Smooth muscle cell (in vitro differentiated cells): ENCODE measurements around the gene MTHFD2L. TPM values are rescaled to one million over a fixed set of nuclear protein-coding genes. Genes with fewer than 3 reads are reported as not detected.

Experiments used
- DNase-seq: peaks from one replicate; lab custom pipeline; 2025; ENCODE audit not compliant: unreplicated experiment; lab: John Stamatoyannopoulos, UW
- H2AFZ ChIP-seq: fragments of 200-600 bp; sonication (generic); 2 replicates; pipeline ENCODE4 v1.6.0; 2016; ENCODE audit warnings: antibody characterized with exemption, low read depth, mild to moderate bottlenecking
- H3F3A ChIP-seq: fragments of 200-600 bp; sonication (generic); 2 replicates; pipeline ENCODE4 v1.6.0; 2017; ENCODE audit warnings: antibody characterized with exemption, low read depth
- H3K27ac ChIP-seq: fragments of 200-600 bp; sonication (generic); 2 replicates; pipeline ENCODE4 v1.5.1; 2016; ENCODE audit warnings: low read depth, mild to moderate bottlenecking
- H3K27me3 ChIP-seq: fragments of 200-600 bp; sonication (generic); 2 replicates; pipeline ENCODE4 v1.6.1; 2016; ENCODE audit warnings: low read depth, mild to moderate bottlenecking
- H3K36me3 ChIP-seq: fragments of 200-600 bp; sonication (generic); 2 replicates; pipeline ENCODE4 v1.5.1; 2016; ENCODE audit warnings: low read depth
- H3K4me1 ChIP-seq: fragments of 200-600 bp; sonication (generic); 2 replicates; pipeline ENCODE4 v1.5.1; 2016; ENCODE audit warnings: low read depth
- H3K4me2 ChIP-seq: fragments of 200-600 bp; sonication (generic); 2 replicates; pipeline ENCODE4 v1.6.0; 2016; ENCODE audit warnings: mild to moderate bottlenecking
- H3K4me3 ChIP-seq: fragments of 200-600 bp; sonication (generic); 2 replicates; pipeline ENCODE4 v1.5.1; 2016; ENCODE audit warnings: mild to moderate bottlenecking
- H3K79me2 ChIP-seq: fragments of 200-600 bp; sonication (generic); 2 replicates; pipeline ENCODE4 v1.6.0; 2016; ENCODE audit warnings: low read depth, mild to moderate bottlenecking
- H3K9ac ChIP-seq: fragments of 200-600 bp; sonication (generic); 2 replicates; pipeline ENCODE4 v1.6.0; 2016; ENCODE audit warnings: low read depth
- H3K9me3 ChIP-seq: fragments of 200-600 bp; sonication (generic); replicated peaks from 2 replicates; pipeline ENCODE4 v1.5.1; 2016; ENCODE audit warnings: low read depth
- H4K20me1 ChIP-seq: fragments of 200-600 bp; sonication (generic); 2 replicates; pipeline ENCODE4 v1.6.0; 2016; ENCODE audit warnings: low read depth
- WGBS: methylation state at CpG from one replicate; pipeline ENCODE4 v1.1.7; 2016; ENCODE audit warnings: low lambda C conversion rate; 5-methylcytosine and 5-hydroxymethylcytosine counted together
- polyA plus RNA-seq: library from polyadenylated mRNA; unstranded; fragments of >200 nt; fragmentation: Nextera tagmentation; extraction: Ambion mirVana; gene quantifications from 2 replicates; pipeline ENCODE4 v1.2.1, GENCODE V29; 2016
- total RNA-seq: library from RNA; depleted of rRNA; stranded (reverse); fragments of >200 nt; gene quantifications from 2 replicates; pipeline ENCODE4 v1.2.3, GENCODE V29; 2014
- TF ChIP-seq, protein P1 (sequence below): fragments of 200-600 bp; sonication (generic); IDR thresholded peaks from 2 replicates; pipeline ENCODE4 v1.5.1; 2017; ENCODE audit warnings: borderline replicate concordance, mild to moderate bottlenecking, antibody characterized with exemption; ENCODE audit not compliant: insufficient read depth, poor library complexity, severe bottlenecking

The MTHFD2L gene
- total and polyA plus RNA-seq, 2 experiments from 2014 or later, result 4.9 to 6.6 TPM

DNA sequence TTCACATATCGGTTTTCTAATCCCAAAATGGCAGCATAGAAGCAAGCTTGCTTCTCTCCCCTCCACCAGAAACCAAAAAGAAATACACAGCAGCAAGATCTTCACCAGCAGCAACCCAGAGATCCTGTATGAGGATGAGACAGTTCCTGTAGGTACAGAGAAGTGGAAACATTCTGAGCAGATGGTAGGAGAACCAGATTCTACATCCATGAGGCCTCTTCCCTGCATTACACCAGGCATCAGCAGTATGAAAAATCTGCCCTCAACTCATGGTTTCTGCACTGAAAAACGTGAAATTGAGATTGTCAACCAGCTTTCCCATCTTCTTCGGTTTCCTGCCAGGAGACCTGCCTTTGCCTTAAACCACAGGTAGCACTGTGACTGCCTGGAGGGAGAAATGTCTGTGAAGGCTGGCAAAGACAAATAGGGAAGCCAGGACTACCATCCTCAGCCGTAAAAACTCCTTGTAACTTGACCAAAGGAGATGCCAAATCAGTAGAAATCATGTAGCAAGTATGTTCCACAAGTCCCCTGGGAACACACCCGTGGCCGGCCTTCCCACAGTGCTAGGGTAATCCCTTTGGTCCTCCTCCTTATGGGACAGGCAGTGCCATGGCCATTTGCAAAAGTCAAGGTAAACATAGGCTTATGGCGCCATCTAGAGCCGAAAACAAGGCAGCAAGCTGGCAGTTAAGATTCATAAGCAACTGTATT lies 24.0 kb upstream of the MTHFD2L start:
- Histone ChIP-seq H3F3A (no peaks in the 10 kb centered on the region), H2AFZ (peak overlapping the region; percentile 65), H3K4me3 (no peak overlapping the region), H3K9ac (no peak overlapping the region), H3K36me3 (no peaks in the 10 kb centered on the region), H3K4me1 (no peaks in the 10 kb centered on the region), H3K27me3 (no peaks in the 10 kb centered on the region), H4K20me1 (no peaks in the 10 kb centered on the region), H3K9me3 (peaks cover 5% of the 10 kb centered on the region), H3K27ac (no peak overlapping the region), H3K4me2 (no peak overlapping the region), H3K79me2 (no peaks in the 10 kb centered on the region)
- TF ChIP-seq, protein P1, sequence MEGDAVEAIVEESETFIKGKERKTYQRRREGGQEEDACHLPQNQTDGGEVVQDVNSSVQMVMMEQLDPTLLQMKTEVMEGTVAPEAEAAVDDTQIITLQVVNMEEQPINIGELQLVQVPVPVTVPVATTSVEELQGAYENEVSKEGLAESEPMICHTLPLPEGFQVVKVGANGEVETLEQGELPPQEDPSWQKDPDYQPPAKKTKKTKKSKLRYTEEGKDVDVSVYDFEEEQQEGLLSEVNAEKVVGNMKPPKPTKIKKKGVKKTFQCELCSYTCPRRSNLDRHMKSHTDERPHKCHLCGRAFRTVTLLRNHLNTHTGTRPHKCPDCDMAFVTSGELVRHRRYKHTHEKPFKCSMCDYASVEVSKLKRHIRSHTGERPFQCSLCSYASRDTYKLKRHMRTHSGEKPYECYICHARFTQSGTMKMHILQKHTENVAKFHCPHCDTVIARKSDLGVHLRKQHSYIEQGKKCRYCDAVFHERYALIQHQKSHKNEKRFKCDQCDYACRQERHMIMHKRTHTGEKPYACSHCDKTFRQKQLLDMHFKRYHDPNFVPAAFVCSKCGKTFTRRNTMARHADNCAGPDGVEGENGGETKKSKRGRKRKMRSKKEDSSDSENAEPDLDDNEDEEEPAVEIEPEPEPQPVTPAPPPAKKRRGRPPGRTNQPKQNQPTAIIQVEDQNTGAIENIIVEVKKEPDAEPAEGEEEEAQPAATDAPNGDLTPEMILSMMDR, result peak; percentile 92
- no peak for DNase-seq
- 34% methylated on average over 8 of the region's 8 CpGs for WGBS

DNA sequence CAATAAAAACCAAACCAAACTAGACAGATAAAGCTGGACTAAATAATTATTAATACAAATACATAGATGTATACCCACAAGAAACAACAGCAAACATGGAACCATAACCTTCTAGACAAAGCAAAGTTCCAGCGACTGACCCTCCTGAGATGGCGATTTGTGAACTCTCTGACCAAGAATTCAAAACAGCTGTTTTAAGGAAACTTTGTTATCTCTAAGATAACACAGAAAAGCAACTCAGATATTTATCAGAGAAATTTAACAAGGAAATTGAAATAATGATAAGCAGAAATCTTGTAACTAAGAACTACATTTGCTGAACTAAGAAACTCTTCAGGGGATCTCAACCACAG lies 23.4 kb upstream of the MTHFD2L start:
- Histone ChIP-seq H3K9ac (no peak overlapping the region), H2AFZ (peak overlapping the region; percentile 33), H3K27me3 (no peaks in the 10 kb centered on the region), H3K4me2 (no peak overlapping the region), H3K27ac (no peak overlapping the region), H3K79me2 (no peaks in the 10 kb centered on the region), H3F3A (no peaks in the 10 kb centered on the region), H3K9me3 (peaks cover 5% of the 10 kb centered on the region), H3K36me3 (no peaks in the 10 kb centered on the region), H3K4me3 (no peak overlapping the region), H3K4me1 (no peaks in the 10 kb centered on the region), H4K20me1 (no peaks in the 10 kb centered on the region)
- TF ChIP-seq, protein P1, result no peak
- no peak for DNase-seq
- 30% methylated on average over 2 of the region's 2 CpGs for WGBS

DNA sequence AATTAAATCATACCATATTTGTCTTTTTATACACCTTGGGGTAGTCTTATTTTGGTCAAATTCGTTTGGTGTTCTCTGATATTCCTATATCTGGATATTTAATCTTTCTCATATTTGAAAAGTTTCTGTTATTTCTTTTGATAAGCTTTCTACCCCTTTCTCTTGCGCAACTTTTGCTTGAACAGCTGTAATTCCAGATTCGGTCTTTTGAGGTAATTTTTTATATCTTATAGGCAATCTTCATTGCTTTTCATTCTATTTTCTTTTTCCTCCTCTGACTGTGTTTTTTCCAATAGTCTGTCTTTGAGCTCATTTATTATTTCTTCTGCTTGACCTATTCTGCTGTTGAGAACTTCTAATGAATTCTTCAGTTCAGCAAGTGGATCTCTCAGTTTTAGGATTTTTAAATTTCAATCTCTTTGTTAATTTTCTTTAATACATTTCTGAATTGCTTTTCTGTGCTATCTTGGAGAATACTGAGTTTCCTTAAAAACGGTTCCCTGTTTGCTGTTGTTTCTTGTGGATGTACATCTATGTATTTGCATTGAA lies 11.3 kb upstream of the MTHFD2L start:
- Histone ChIP-seq H2AFZ (no peak overlapping the region), H3K27ac (no peak overlapping the region), H3K9ac (no peak overlapping the region), H3K4me1 (no peaks in the 10 kb centered on the region), H3F3A (no peaks in the 10 kb centered on the region), H3K79me2 (no peaks in the 10 kb centered on the region), H3K36me3 (no peaks in the 10 kb centered on the region), H4K20me1 (no peaks in the 10 kb centered on the region), H3K9me3 (no peaks in the 10 kb centered on the region), H3K27me3 (no peaks in the 10 kb centered on the region), H3K4me3 (no peak overlapping the region), H3K4me2 (no peak overlapping the region)
- TF ChIP-seq, protein P1, result no peak
- no peak for DNase-seq
- 90% methylated on average over 4 of the region's 4 CpGs for WGBS

DNA sequence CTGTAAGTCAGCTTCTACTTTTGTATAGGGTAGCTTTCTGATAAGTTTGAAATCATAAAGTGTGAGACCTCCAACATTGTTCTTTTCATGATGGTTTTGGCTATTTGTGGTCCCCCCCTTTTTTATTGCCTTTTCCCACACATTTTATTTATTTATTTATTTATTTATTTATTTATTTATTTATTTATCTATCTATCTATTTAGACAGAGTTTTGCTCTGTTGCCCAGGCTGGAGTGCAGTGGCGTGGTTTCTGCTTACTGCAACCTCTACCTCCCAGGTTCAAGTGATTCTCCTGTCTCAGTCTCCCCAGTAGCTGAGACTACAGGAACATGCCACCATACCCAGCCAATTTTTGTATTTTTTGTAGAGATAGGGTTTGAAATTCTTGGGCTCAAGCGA lies 9.7 kb upstream of the MTHFD2L start:
- Histone ChIP-seq H3K36me3 (no peaks in the 10 kb centered on the region), H3K9me3 (no peaks in the 10 kb centered on the region), H3K79me2 (no peaks in the 10 kb centered on the region), H3K4me3 (no peak overlapping the region), H4K20me1 (no peaks in the 10 kb centered on the region), H3K4me2 (no peak overlapping the region), H3F3A (no peaks in the 10 kb centered on the region), H3K9ac (no peak overlapping the region), H3K27me3 (no peaks in the 10 kb centered on the region), H3K4me1 (no peaks in the 10 kb centered on the region), H2AFZ (no peak overlapping the region), H3K27ac (no peak overlapping the region)
- 94% methylated on average over 2 of the region's 2 CpGs for WGBS
- TF ChIP-seq, protein P1, result no peak
- no peak for DNase-seq
